Breast epithelium (tissue), 4 donors: ENCODE results near the gene DOCK3. TPM values are rescaled to one million over a fixed set of nuclear protein-coding genes. Genes with fewer than 3 reads are reported as not detected.
"Not testable (repeated sequence)": the region's sequence is repeated elsewhere in the genome, so short reads cannot be mapped to it uniquely, and the experiment has no call there.

ENCODE experiments used
- DNase-seq, 2 donors: peaks; one replicate each; pipeline ENCODE4 v3.0.0-alpha.2; 2019; ENCODE audit warnings: low spot score in 2 of 2
- H3K27ac ChIP-seq, 2 donors: fragments of 200-600 bp; sonication (generic) in 1 of 2; one replicate each; pipeline ENCODE4 v1.5.1; 2016 to 2019; ENCODE audit warnings: mild to moderate bottlenecking in 1 of 2
- H3K27me3 ChIP-seq, 2 donors: fragments of 200-600 bp; sonication (generic) in 1 of 2; one replicate each; pipeline versions ENCODE4 v1.5.1 to v1.6.0; 2017 to 2019; ENCODE audit warnings: control low read depth in 1 of 2, mild to moderate bottlenecking in 1 of 2
- H3K36me3 ChIP-seq: fragments of 200-600 bp; one replicate; pipeline ENCODE4 v1.5.1; 2019
- H3K4me1 ChIP-seq, 2 donors: fragments of 200-600 bp; sonication (generic); one replicate each; pipeline ENCODE4 v1.5.1; 2016 to 2019; ENCODE audit warnings: control low read depth in 1 of 2
- H3K4me3 ChIP-seq, 3 donors: fragments of 200-600 bp; sonication (generic); 1 replicate in 2 of 3; 2 replicates in 1 of 3; pipeline ENCODE4 v1.5.1; 2016 to 2019; ENCODE audit warnings: mild to moderate bottlenecking in 3 of 3, moderate library complexity in 2 of 3
- H3K9me3 ChIP-seq, 2 donors: fragments of 200-600 bp; sonication (generic) in 1 of 2; one replicate each; pipeline ENCODE4 v1.5.1; 2016 to 2019; ENCODE audit warnings: control low read depth in 1 of 2
- CTCF ChIP-seq, 3 donors: fragments of 450-650 bp; IDR thresholded peaks; one replicate each; pipeline ENCODE4 v1.5.1; 2016 to 2017; ENCODE audit warnings: antibody characterized with exemption in 3 of 3, mild to moderate bottlenecking in 3 of 3, moderate library complexity in 3 of 3
- POLR2A ChIP-seq: fragments of 450-650 bp; IDR thresholded peaks from one replicate; pipeline ENCODE4 v1.6.1; 2016; ENCODE audit warnings: antibody characterized with exemption, mild to moderate bottlenecking, moderate library complexity
- POLR2AphosphoS5 ChIP-seq, 3 donors: sonication (generic); formaldehyde crosslinking; IDR thresholded peaks; one replicate each; pipeline ENCODE4 v1.6.1; 2017; ENCODE audit warnings: antibody characterized with exemption in 3 of 3
- intact Hi-C: fragments of 100-400 bp; cut with DNase I; formaldehyde crosslinking; loops from one replicate; pipeline ENCODE4 v1.15.1; 2023; ENCODE audit warnings: low total_unique reads
- total RNA-seq, 3 donors: library from RNA; depleted of rRNA; stranded (reverse); fragments of >200 nt; gene quantifications; one replicate each; pipeline ENCODE4 v1.1.0, GENCODE V29; 2016

DOCK3 gene
- total RNA-seq, 3 donors from 2014 or later = 0.64 to 0.73 (median 0.66) TPM

DNA sequence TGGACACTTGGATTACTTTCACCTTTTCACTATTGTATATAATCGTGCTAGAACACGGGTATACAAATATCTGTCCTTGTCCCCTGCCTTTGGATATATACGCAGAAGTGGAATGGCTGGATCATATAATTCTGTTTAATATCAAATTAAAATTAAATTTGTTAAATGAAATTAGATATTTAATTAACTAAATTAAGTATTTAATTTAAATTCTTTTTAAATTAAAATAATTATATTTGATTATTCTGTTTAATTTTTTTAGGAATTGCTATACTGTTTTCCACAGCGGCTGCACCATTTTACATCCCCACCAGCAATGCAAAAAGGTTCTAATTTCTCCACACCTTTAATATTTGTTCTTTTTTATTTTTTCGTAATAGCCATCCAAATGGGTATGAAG, 84.3 kb downstream of the DOCK3 start:
- TF ChIP-seq CTCF (IDR thresholded peaks at IDR 0.05) (no peak), POLR2AphosphoS5 (IDR thresholded peaks at IDR 0.05) (no peak), POLR2A (no peak)
- H3K4me1 ChIP-seq = no peaks in the 10 kb centered on the region
- no peak overlapping the region for H3K4me3 ChIP-seq
- H3K36me3 ChIP-seq = no peaks in the 10 kb centered on the region
- H3K27ac ChIP-seq = no peak overlapping the region
- DNase-seq = no peak
- no peaks in the 10 kb centered on the region for H3K27me3 ChIP-seq
- intact Hi-C loops = no loop called here
- peaks cover 4 to 23% of the 10 kb centered on the region in 2 donors for H3K9me3 ChIP-seq

GRCh38 chr3:50777680-50778079, 103.0 kb downstream of the DOCK3 start:
- Histone ChIP-seq H3K27me3 (no peaks in the 10 kb centered on the region), H3K4me1 (no peaks in the 10 kb centered on the region), H3K4me3 (no peak overlapping the region), H3K36me3 (no peaks in the 10 kb centered on the region), H3K27ac (no peak overlapping the region), H3K9me3 (peaks cover 0 to 2% of the 10 kb centered on the region in 2 donors)
- no peak for DNase-seq
- intact Hi-C loops = no loop called here
- no peak for TF ChIP-seq POLR2AphosphoS5 (IDR thresholded peaks at IDR 0.05)
- TF ChIP-seq POLR2A = no peak
- TF ChIP-seq CTCF (IDR thresholded peaks at IDR 0.05) = no peak

- H3K27ac ChIP-seq, H3K4me1 ChIP-seq, intact Hi-C loops, H3K27me3 ChIP-seq, DNase-seq, H3K36me3 ChIP-seq, H3K4me3 ChIP-seq: not testable (repeated sequence)
- H3K9me3 ChIP-seq = peaks cover 10 to 18% of the 10 kb centered on the region in 2 donors
Measured at GRCh38 chr3:50781766-50782165, 107.0 kb downstream of the DOCK3 start.

GRCh38 chr3:50786631-50787030, 111.9 kb downstream of the DOCK3 start:
- Histone ChIP-seq H3K4me3 (no peak overlapping the region), H3K27ac (no peak overlapping the region), H3K36me3 (no peaks in the 10 kb centered on the region), H3K9me3 (peaks cover 10 to 18% of the 10 kb centered on the region in 2 donors), H3K27me3 (no peaks in the 10 kb centered on the region), H3K4me1 (no peaks in the 10 kb centered on the region)
- TF ChIP-seq POLR2A (no peak), POLR2AphosphoS5 (IDR thresholded peaks at IDR 0.05) (no peak), CTCF (IDR thresholded peaks at IDR 0.05) (no peak)
- DNase-seq = no peak
- intact Hi-C loops = no loop called here

DNA sequence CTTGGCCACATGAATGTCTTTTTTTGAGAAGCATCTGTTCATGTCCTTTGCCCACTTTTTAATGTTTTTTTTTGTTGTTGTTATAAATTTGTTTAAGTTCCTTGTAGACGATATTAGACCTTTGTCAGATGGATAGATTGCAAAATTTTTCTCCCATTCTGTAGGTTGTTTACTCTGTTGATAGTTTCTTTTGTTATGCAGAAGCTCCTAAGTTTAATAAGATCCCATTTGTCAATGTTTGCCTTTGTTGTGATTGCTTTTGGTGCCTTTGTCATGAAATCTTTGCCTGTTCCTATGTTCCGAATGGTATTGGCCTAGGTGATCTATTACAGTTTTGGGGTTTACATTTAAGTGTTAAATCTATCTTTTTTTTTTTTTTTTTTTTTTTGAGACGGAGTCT, 116.2 kb downstream of the DOCK3 start:
- H3K4me1 ChIP-seq, intact Hi-C loops, H3K4me3 ChIP-seq, H3K27me3 ChIP-seq, H3K36me3 ChIP-seq, DNase-seq, H3K9me3 ChIP-seq, H3K27ac ChIP-seq: not testable (repeated sequence)

GRCh38 chr3:50792568-50792967, 117.8 kb downstream of the DOCK3 start:
- TF ChIP-seq CTCF (IDR thresholded peaks at IDR 0.05) (no peak), POLR2A (no peak), POLR2AphosphoS5 (IDR thresholded peaks at IDR 0.05) (no peak)
- H3K4me1 ChIP-seq = no peaks in the 10 kb centered on the region
- intact Hi-C loops = no loop called here
- no peak overlapping the region for H3K4me3 ChIP-seq
- peaks cover 0 to 3% of the 10 kb centered on the region in 2 donors for H3K9me3 ChIP-seq
- DNase-seq = no peak
- H3K27ac ChIP-seq = no peak overlapping the region
- H3K36me3 ChIP-seq = no peaks in the 10 kb centered on the region
- no peaks in the 10 kb centered on the region for H3K27me3 ChIP-seq

- intact Hi-C loops, H3K4me1 ChIP-seq, DNase-seq, H3K27ac ChIP-seq, H3K27me3 ChIP-seq, H3K4me3 ChIP-seq, H3K36me3 ChIP-seq: not testable (repeated sequence)
- peaks cover 30 to 37% of the 10 kb centered on the region in 2 donors for H3K9me3 ChIP-seq
Measured at GRCh38 chr3:50803805-50804204, 129.1 kb downstream of the DOCK3 start.

GRCh38 chr3:50804376-50804775, 129.6 kb downstream of the DOCK3 start:
- H3K4me3 ChIP-seq, H3K27ac ChIP-seq, H3K27me3 ChIP-seq, H3K4me1 ChIP-seq, intact Hi-C loops, DNase-seq, H3K36me3 ChIP-seq: not testable (repeated sequence)
- peaks cover 25 to 31% of the 10 kb centered on the region in 2 donors for H3K9me3 ChIP-seq
